PC-3 (cell line): Measurements from ENCODE around the gene PTPRR. TPM values are rescaled to one million over a fixed set of nuclear protein-coding genes. Genes with fewer than 3 reads are reported as not detected.

Source experiments
- ATAC-seq: fragments of 200-7000 bp; cut with Tn5 transposase; 2 replicates; pipeline ENCODE4 v1.9.1; 2020; ENCODE audit warnings: mild to moderate bottlenecking, moderate library complexity
- BruUV-seq: library from RNA; stranded (reverse); fragments of 400-500 nt; replicated peaks from 2 replicates; lab custom pipeline; 2021; lab: Mats Ljungman, UMichigan
- CTCF ChIA-PET: fragments of 300-600 bp; sonication (Branson Sonifier 250); formaldehyde crosslinking; loops from one replicate; lab custom pipeline; 2022; ENCODE audit warnings: antibody characterized with exemption; lab: Charles Lee
- POLR2A ChIA-PET: fragments of 300-600 bp; sonication (Branson Sonifier 250); formaldehyde crosslinking; loops from one replicate; lab custom pipeline; 2022; ENCODE audit warnings: antibody characterized with exemption; ENCODE audit not compliant: unreplicated experiment; lab: Charles Lee
- DNase-seq: peaks from one replicate; pipeline ENCODE4 v3.0.0-alpha.2; 2015
- H2AFZ ChIP-seq: fragments of 300-600 bp; sonication (generic); 2 replicates; pipeline ENCODE4 v1.6.0; 2016; ENCODE audit warnings: antibody characterized with exemption, low read length
- H3F3A ChIP-seq: fragments of 300-600 bp; sonication (generic); one replicate; pipeline ENCODE4 v1.6.0; 2017; ENCODE audit warnings: antibody characterized with exemption, low read length, control low read depth, mild to moderate bottlenecking; ENCODE audit not compliant: unreplicated experiment
- H3K27ac ChIP-seq: fragments of 300-600 bp; sonication (generic); 2 replicates; pipeline ENCODE4 v1.5.1; 2016; ENCODE audit warnings: mild to moderate bottlenecking, low read length
- H3K27me3 ChIP-seq: fragments of 300-600 bp; sonication (generic); 2 replicates; pipeline ENCODE4 v1.6.1; 2016; ENCODE audit warnings: low read length, mixed read lengths
- H3K36me3 ChIP-seq: fragments of 300-600 bp; sonication (generic); 2 replicates; pipeline ENCODE4 v1.6.1; 2016; ENCODE audit warnings: low read depth, mixed run types, low read length, mixed read lengths
- H3K4me1 ChIP-seq: fragments of 300-600 bp; sonication (generic); 2 replicates; pipeline ENCODE4 v1.5.1; 2016; ENCODE audit warnings: low read length; ENCODE audit not compliant: insufficient read depth
- H3K4me2 ChIP-seq: fragments of 300-600 bp; sonication (generic); 2 replicates; pipeline ENCODE4 v1.6.0; 2016; ENCODE audit warnings: low read length
- H3K4me3 ChIP-seq: fragments of 300-600 bp; sonication (generic); 2 replicates; pipeline ENCODE4 v1.5.1; 2016; ENCODE audit warnings: mild to moderate bottlenecking, low read length, mixed read lengths
- H3K79me2 ChIP-seq: fragments of 300-600 bp; sonication (generic); 2 replicates; pipeline ENCODE4 v1.6.1; 2017; ENCODE audit warnings: low read length, mixed read lengths
- H3K9ac ChIP-seq: fragments of 300-600 bp; sonication (generic); 2 replicates; pipeline ENCODE4 v1.6.0; 2016; ENCODE audit warnings: mild to moderate bottlenecking, low read length
- H3K9me2 ChIP-seq: fragments of 300-600 bp; sonication (generic); replicated peaks from 2 replicates; pipeline ENCODE4 v1.6.1; 2016; ENCODE audit warnings: mixed run types, low read length, mixed read lengths
- H3K9me3 ChIP-seq: fragments of 300-600 bp; sonication (generic); 2 replicates; pipeline ENCODE4 v1.6.1; 2016; ENCODE audit warnings: low read length, mixed read lengths
- H4K20me1 ChIP-seq: fragments of 300-600 bp; sonication (generic); 2 replicates; pipeline ENCODE4 v1.6.1; 2016; ENCODE audit warnings: low read length, mixed read lengths
- EZH2 ChIP-seq: fragments of 300-600 bp; sonication (generic); IDR thresholded peaks from one replicate; pipeline ENCODE4 v1.6.1; 2017; ENCODE audit warnings: antibody characterized with exemption, mild to moderate bottlenecking, low read length; ENCODE audit not compliant: unreplicated experiment
- EZH2phosphoT487 ChIP-seq: fragments of 300-600 bp; sonication (generic); IDR thresholded peaks from 2 replicates; pipeline ENCODE4 v1.6.1; 2018; ENCODE audit warnings: mild to moderate bottlenecking, antibody characterized with exemption, low read length, borderline replicate concordance
- intact Hi-C: fragments of 100-400 bp; cut with micrococcal nuclease; formaldehyde crosslinking; loops from 2 replicates; pipeline ENCODE4 v1.9.0; 2023
- total RNA-seq: library from RNA; depleted of rRNA; stranded (reverse); fragments of >200 nt; gene quantifications from 2 replicates; pipeline ENCODE4 v1.2.3, GENCODE V29; 2014
- TF ChIP-seq, protein P1 (sequence below): fragments of 300-600 bp; sonication (generic); conservative IDR thresholded peaks from 2 replicates; pipeline ENCODE4 v1.5.1; 2017; ENCODE audit warnings: antibody characterized with exemption, low read depth, mild to moderate bottlenecking, low read length

PTPRR gene
- total RNA-seq, 1 experiment from 2014 or later, result 3.1 TPM

DNA sequence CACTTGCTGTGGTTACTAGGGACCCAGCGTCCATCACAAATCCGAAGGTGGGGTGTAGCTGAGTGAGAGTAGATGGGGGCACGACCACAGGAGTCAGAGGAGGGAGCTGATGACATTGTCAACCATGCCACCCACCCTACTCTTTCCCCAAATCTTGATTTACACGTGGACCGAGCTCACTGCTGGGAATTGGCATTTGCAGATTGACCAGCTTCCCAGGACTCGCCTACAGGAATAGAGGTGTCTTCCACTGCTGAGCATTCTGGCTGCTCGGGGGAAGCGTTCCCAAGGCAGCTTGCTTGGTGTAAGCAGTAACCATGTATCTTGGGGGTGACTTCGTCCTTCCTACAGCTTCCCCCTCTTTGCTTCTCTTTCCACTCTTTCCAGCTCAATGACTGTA lies 353 bp upstream of the PTPRR start:
- no TSS peak for BruUV-seq
- intact Hi-C loops, result no loop called here
- no peak overlapping the region for H2AFZ ChIP-seq
- no peak overlapping the region for H3K27ac ChIP-seq
- DNase-seq, result no peak
- H3K4me3 ChIP-seq, result no peak overlapping the region
- no peaks in the 10 kb centered on the region for H3K36me3 ChIP-seq
- ATAC-seq, result no peak
- no peaks in the 10 kb centered on the region for H4K20me1 ChIP-seq
- no peaks in the 10 kb centered on the region for H3K9me2 ChIP-seq
- H3K4me2 ChIP-seq, result no peak overlapping the region
- no peak overlapping the region for H3K9ac ChIP-seq
- POLR2A ChIA-PET, result no interaction called here
- H3K4me1 ChIP-seq, result no peaks in the 10 kb centered on the region
- H3F3A ChIP-seq, result no peaks in the 10 kb centered on the region
- H3K27me3 ChIP-seq, result peaks cover 58% of the 10 kb centered on the region
- H3K9me3 ChIP-seq, result no peaks in the 10 kb centered on the region
- TF ChIP-seq EZH2phosphoT487 (no peak), EZH2 (no peak)
- TF ChIP-seq, protein P1, sequence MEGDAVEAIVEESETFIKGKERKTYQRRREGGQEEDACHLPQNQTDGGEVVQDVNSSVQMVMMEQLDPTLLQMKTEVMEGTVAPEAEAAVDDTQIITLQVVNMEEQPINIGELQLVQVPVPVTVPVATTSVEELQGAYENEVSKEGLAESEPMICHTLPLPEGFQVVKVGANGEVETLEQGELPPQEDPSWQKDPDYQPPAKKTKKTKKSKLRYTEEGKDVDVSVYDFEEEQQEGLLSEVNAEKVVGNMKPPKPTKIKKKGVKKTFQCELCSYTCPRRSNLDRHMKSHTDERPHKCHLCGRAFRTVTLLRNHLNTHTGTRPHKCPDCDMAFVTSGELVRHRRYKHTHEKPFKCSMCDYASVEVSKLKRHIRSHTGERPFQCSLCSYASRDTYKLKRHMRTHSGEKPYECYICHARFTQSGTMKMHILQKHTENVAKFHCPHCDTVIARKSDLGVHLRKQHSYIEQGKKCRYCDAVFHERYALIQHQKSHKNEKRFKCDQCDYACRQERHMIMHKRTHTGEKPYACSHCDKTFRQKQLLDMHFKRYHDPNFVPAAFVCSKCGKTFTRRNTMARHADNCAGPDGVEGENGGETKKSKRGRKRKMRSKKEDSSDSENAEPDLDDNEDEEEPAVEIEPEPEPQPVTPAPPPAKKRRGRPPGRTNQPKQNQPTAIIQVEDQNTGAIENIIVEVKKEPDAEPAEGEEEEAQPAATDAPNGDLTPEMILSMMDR, result no peak
- H3K79me2 ChIP-seq, result no peaks in the 10 kb centered on the region
- CTCF ChIA-PET, result interaction anchor here (0.7 kb wide), 1 partner anchor 10 kb away, joined by 3 read pairs; no protein-coding TSS in a partner anchor

DNA sequence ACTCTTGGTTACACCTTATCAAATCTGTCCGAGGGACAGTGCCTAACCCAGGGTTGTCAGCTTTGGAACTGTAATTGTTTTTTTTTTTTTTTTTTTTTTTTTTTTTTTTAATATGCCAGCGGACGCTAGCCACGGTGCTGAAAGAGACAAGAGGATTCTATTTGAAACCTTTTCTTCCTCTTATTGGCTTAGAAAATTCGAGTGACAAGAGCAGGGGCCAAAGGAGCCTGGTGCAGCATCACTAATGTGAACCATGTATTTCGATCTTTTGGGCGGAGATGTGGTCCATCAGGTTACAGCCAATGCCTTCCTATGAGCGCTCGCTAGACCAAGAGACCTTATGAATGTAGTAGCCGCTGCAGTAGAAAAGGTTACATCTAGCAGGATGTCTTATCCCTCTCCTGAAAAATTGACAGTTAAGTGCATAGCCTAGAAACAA lies 922 bp downstream of the PTPRR start:
- BruUV-seq, result no TSS peak
- H3K27me3 ChIP-seq, result peaks cover 67% of the 10 kb centered on the region
- intact Hi-C loops, result no loop called here
- ChIA-PET POLR2A (no interaction called here), CTCF (no interaction called here)
- H3K79me2 ChIP-seq, result no peaks in the 10 kb centered on the region
- no peaks in the 10 kb centered on the region for H3K9me2 ChIP-seq
- H2AFZ ChIP-seq, result no peak overlapping the region
- no peak overlapping the region for H3K27ac ChIP-seq
- ATAC-seq (no peak), DNase-seq (no peak)
- H3K4me1 ChIP-seq, result no peaks in the 10 kb centered on the region
- TF ChIP-seq EZH2phosphoT487 (no peak), EZH2 (no peak)
- TF ChIP-seq, protein P1, result no peak
- no peak overlapping the region for H3K4me2 ChIP-seq
- H3K9me3 ChIP-seq, result no peaks in the 10 kb centered on the region; the same call in 1 of the 2 replicates
- no peaks in the 10 kb centered on the region for H3F3A ChIP-seq
- no peak overlapping the region for H3K9ac ChIP-seq
- no peaks in the 10 kb centered on the region for H4K20me1 ChIP-seq
- no peaks in the 10 kb centered on the region for H3K36me3 ChIP-seq
- no peak overlapping the region for H3K4me3 ChIP-seq

DNA sequence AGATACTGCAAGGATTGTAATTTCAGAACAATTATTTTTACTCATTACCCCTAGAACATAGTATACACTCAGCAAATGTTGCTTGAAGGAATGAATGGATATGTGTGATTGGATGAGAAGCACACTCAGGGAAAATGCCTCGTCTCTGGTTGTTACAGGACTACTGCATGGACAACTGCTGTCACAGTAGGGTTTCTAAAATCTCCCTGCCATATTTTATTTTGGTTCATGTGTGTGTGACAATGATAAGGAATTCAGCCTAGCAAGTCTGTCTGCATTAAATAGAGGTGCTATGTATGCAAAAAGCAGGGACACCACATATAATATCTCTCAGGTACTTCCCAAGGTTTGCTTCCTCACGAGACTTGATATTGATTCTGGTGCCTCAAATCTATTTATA lies 1.4 kb downstream of the PTPRR start:
- H3F3A ChIP-seq, result no peaks in the 10 kb centered on the region
- no peaks in the 10 kb centered on the region for H3K4me1 ChIP-seq
- BruUV-seq, result no TSS peak
- no peak overlapping the region for H3K9ac ChIP-seq
- peaks cover 71% of the 10 kb centered on the region for H3K27me3 ChIP-seq
- no peak overlapping the region for H3K27ac ChIP-seq
- no peaks in the 10 kb centered on the region for H3K79me2 ChIP-seq
- TF ChIP-seq EZH2phosphoT487 (no peak), EZH2 (no peak)
- TF ChIP-seq, protein P1, result no peak
- DNase-seq (no peak), ATAC-seq (no peak)
- no peak overlapping the region for H3K4me2 ChIP-seq
- no peaks in the 10 kb centered on the region for H3K9me2 ChIP-seq
- H3K36me3 ChIP-seq, result no peaks in the 10 kb centered on the region
- no peaks in the 10 kb centered on the region for H4K20me1 ChIP-seq
- ChIA-PET POLR2A (no interaction called here), CTCF (no interaction called here)
- H2AFZ ChIP-seq, result no peak overlapping the region
- intact Hi-C loops, result no loop called here
- H3K9me3 ChIP-seq, result no peaks in the 10 kb centered on the region; the same call in 1 of the 2 replicates
- no peak overlapping the region for H3K4me3 ChIP-seq
